Stimulated activated CD4-positive, alpha-beta T cell treated with anti-CD3 and anti-CD28 coated beads, Interleukin-2, amount 100 ng/mL, for 24 hours (primary cell): ENCODE measurements around the gene PIGT.

Experiments used
- DNase-seq, 2 donors: peaks; one replicate each; pipeline ENCODE4 v3.0.0-alpha.2; 2020

PIGT gene

DNA sequence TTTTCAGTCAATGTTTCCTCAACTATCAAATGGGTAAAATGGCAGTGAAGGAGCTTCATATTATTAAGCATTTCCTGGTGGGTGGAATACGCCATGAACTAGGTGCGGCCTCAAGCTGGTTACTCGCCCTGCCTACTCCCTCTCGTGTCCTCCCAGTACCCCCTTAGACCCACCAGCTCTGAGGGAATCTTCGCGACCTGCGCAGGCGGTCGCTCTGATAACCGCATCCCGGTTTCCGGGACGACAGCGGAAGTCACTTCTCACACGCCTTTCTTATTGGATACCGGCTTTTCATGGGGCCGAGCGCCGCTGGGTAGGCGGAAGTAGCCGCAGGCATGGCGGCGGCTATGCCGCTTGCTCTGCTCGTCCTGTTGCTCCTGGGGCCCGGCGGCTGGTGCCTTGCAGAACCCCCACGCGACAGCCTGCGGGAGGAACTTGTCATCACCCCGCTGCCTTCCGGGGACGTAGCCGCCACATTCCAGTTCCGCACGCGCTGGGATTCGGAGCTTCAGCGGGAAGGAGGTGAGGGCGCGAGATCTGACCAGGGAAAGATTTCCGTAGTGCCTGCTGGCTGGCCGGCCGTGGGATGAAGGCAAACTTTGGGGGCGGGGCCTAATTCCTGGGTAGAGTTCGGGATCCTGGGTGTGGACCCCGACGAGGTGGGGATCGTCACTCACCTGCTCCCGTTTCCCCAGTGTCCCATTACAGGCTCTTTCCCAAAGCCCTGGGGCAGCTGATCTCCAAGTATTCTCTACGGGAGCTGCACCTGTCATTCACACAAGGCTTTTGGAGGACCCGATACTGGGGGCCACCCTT is at the start of gene PIGT:
Gene PIGT, plus strand, starts transcription at position 320 of the 816 bp plus-strand sequence. Its CDS starts 16 bp downstream, at position 336.
- peak; percentile 88 to 90 for DNase-seq

DNA sequence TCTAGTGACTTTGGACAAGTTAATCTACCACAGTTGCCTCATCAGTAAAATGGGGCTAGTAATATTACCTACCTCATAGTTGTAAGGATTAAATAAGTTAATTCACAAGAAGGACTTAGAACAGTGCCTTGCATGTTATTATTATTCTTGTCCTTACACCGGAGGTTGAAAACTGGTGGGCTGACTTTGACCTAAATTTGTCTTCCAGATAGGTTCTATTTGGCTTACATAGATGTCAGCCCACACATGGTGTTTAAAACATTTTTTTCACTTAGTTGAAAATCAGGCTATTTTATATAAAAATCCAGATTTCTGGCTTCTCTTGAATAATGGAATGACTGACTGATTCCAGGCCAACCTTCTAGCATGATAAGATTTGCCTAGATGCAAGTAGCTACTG is 49.7 kb upstream of the PIGT start:
- no peak for DNase-seq

GRCh38 chr20:45366631-45367030 is 49.3 kb upstream of the PIGT start:
- DNase-seq = peak in 1 of 2 donors; percentile 13

- no peak for DNase-seq
Measured at GRCh38 chr20:45367126-45367525, 48.8 kb upstream of the PIGT start.

GRCh38 chr20:45368221-45368980 is 47.5 kb upstream of the PIGT start:
- DNase-seq = no peak

GRCh38 chr20:45370571-45371160 is 45.3 kb upstream of the PIGT start:
- no peak for DNase-seq

DNA sequence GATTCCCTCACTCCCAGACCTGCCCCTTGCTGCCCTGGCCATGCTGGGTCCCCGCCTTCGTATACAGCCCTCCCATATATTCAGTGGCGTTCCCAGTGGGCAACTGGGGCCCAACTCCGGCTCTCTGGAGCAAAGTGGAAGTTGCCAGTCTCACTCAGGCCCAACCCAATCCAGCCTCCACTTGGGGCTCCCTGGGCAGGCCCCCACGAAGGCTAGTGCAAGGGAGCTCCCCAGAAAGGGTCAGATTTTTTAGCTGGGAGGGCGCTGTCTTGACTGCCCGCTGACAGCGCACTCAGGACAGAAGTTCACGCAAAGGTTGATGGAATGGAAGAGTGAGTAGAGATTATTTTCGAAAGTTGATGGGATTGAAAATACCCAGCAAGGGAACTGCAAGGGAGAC is 43.7 kb upstream of the PIGT start:
- DNase-seq = no peak

DNA sequence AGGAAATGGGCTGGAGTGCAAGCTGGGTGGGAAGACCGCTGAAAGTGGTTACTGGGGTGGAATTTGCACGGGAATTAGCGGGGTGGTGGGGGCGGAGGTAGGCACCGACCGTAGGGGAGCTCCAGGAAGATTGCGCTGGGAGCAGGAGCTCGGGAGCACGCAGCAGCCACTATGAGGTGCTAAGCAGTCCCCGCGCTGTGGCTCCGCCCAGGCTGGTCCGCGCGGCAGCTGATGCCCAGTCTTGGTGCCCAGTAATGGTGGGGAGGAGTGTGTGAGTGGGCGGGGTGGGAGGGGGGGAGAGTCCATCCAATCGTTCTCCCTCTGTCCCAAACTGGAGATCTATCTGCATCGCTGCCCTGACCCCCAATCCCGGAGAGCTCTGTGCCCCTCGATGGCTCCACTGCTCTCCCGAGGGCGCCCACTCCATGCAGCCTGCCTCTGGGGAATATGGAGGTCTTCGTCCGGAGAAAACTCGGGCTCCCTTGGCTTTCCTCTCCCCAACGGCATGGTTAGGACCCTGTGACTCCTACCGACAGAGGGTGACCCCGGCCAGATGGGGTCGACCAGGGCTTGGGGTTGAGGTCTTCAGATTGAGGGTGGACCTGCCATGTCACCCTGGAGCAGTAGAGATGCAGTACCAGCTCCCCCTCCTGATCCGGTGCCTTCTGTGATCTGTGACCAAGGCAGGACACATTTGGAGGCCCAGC is 43.1 kb upstream of the PIGT start:
- no peak for DNase-seq

DNA sequence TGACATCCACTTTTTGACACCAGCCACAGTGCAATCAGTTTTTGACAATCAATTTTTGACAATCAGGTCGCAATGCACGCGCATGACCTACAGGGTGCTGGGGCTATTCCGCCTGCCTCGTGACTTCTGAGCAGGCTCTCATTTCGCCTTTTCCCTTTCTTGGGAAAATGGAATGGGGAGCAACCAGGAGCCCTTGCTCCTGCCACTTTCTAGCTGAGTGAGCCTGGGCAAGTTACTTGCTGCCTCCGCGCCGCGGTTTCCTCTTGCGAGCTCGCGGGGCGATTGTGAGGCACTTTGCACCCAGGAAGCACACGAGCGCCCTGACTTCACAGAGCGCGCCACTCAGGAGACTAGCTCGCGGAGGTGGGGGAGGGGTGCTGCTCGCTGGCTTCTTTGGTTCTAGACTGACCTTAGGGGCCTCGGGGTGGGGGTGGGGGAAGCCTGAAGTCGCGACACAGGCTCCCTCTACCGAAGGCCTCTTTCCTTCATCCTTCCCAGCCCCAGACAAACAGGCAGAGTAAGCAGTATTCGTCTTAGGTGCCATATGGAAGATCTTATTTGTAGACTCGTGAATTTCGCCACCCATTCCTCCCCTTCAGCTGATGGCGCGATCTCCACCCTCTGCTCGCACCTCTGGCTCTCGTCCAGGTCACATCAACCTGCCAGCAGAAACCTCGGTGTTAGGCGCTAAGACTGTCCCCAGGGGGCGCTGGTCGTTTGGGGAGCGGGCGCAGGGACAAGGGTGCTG is 42.4 kb upstream of the PIGT start:
- peak; percentile 94 to 95 for DNase-seq

- no peak for DNase-seq
Measured at GRCh38 chr20:45374101-45374467, 41.9 kb upstream of the PIGT start.

- no peak for DNase-seq
Measured at GRCh38 chr20:45374966-45375365, 41.0 kb upstream of the PIGT start.

GRCh38 chr20:45377269-45377668 is 38.7 kb upstream of the PIGT start:
- DNase-seq = no peak

- no peak for DNase-seq
Measured at GRCh38 chr20:45378191-45378590, 37.8 kb upstream of the PIGT start, which contains the start of gene TP53TG5. TP53TG5 (minus strand) TSS chr20:45378325; CDS start chr20:45378236, 89 bp downstream.

GRCh38 chr20:45387274-45387673 is 28.7 kb upstream of the PIGT start:
- no peak for DNase-seq

DNA sequence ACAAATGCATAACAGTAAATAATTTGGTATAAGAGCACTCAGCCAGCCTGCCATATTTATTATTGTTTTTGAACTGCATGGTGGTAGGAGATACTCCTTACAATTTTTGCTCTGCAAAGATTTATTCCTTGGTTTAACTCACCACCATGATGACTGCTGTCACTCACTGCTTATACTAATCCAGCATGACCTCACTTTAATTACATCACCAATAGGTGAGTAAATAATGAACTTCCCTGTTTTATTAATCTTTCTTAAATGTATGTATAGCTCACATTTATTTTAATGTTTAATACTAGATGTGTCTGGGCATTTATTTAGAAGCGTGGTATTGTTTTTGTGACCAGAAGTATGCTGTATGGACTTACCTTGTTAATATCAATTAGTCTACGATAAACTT is 25.0 kb upstream of the PIGT start:
- no peak for DNase-seq

DNA sequence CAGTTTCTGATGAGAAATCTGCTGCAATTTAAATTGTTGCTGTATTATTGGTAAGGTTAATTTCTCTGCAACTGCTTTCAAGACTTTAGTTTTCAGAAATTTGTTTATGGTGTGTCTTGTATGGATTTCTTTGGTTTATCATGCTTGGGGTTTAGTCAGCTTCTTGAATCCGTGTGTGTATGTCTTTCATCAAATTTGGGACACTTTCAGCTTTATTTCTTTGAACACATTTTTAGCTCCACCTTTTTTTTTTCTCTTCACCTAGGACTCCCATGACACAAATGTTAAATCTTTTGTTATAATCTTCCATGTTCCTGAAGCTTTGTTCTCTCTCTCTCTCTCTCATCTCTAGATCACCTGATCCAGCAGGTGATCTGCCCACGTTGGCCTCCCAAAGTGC is 24.4 kb upstream of the PIGT start:
- DNase-seq = no peak

- no peak for DNase-seq
Measured at GRCh38 chr20:45392733-45393132, 23.2 kb upstream of the PIGT start.

DNA sequence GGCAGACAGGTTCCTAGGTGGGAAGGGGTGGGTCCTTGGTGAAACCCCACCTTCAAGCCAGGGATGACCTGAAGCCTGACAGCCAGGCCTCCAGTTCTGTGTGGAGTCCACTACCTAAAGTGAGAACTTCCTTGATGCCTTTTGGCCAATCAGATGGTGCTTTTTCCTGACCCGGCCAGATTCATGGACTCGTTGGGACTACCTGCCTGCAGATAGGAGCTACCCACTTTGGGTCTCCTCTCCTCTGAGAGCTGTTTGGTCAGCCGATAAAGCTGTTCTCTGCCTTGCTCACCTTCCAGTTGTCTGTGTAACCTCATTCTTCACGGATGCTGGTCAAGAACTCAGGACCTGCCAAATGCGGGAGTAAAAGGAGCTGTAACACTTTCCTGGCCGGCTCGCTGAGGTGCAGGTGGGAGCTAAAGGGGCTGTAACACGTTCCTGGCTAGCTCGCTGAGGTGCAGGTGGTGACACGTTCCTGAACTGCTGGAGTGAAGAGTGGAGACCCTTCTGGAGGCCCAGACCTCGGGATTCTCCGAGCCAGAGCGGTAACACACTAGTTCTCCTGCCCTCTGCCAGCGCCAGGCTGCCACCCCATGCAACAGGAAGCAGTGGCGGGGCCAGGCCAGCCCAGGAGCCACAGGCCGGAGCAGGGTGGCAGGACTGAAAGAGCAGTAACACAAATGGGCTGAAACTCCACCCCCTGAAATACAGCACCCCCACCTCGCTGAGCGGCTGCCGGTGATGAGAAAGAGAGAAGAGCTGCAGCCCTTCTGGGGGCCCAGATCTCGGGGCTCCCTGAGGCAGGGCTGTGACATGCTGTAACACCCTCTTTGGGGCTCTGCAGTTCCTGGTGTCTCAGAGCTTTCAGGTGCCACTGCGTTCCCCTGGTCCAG is 21.5 kb upstream of the PIGT start:
- DNase-seq = no peak

DNA sequence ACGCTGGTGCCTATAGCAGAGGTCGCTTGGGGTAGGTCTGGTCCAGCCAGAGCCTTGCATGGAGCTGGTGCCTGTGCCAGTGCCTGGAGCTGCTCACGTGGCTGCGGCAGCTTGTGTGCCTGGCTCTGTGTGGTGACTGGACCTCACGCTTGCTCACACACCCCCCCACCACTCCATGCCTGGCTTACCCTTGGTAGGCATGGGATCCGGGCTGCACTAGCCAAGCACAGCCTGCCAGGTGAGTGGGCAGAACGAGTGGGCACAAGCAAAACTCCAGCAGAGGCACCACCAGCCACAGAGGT is 20.9 kb upstream of the PIGT start:
- no peak for DNase-seq

DNA sequence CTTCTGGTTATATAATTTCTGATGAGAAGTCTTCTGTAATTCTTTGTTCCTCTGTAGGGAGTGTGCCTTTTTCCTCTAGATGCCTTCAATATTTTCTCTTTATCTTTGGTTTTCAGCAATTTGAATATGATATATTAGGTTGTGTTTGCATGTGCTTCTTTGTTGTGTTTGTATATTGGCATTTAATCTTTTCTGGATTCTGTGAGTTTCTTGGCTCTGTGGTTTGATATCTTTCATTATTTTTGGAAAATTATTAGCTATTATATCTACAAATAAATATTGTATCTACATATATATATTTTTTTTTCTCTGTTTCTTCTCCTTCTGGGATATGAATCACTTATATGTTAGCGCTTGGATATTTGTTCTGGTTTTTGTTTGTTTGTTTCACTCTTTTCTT is 16.9 kb upstream of the PIGT start:
- no peak for DNase-seq

DNA sequence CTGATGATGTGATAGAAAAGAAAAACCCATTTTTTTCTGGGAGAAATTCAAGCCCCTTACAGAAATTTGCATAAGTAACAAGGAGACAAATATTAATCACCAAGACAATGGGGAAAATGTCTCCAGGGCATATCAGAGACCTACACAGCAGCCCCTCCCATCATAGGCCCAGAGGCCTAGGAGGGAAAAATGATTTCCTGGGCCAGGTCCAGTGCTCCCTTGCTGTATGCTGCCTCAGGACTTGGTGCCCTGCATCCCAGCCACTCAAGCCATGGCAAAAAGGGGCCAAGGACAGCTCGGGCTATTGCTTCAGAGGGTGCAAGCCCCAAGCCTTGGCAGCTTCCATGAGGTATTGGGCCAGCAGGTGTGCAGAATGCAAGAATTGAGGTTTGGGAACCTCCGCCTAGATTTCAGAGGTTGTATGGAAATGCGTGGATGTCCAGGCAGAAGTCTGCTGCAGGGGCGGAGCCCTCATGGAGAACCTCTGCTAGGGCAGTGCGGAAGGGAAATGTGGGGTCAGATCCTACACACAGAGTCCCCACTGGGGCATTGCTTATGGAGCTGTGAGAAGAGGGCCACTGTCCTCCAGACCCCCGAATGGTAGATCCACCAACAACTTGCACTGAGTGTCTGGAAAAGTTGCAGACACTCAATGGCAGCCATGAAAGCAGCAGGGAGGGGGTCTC is 15.5 kb upstream of the PIGT start:
- no peak for DNase-seq
